Activated effector memory CD4-positive, alpha-beta T cell treated with Interleukin-2 at 50 U/mL for 16 hours (primary cell): ENCODE measurements around the gene DLL1.
"Not testable (repeated sequence)": the region's sequence is repeated elsewhere in the genome, so short reads cannot be mapped to it uniquely, and the experiment has no call there.

Experiments
- DNase-seq: peaks from one replicate; pipeline ENCODE4 v3.0.0-alpha.2; 2020

Gene DLL1

GRCh38 chr6:170266061-170266825 lies 24.6 kb downstream of the DLL1 start:
- no peak for DNase-seq

- DNase-seq = no peak
Observed at GRCh38 chr6:170265655-170266054, 25.2 kb downstream of the DLL1 start.

GRCh38 chr6:170264644-170265043 lies 26.2 kb downstream of the DLL1 start:
- not testable (repeated sequence) for DNase-seq

DNA sequence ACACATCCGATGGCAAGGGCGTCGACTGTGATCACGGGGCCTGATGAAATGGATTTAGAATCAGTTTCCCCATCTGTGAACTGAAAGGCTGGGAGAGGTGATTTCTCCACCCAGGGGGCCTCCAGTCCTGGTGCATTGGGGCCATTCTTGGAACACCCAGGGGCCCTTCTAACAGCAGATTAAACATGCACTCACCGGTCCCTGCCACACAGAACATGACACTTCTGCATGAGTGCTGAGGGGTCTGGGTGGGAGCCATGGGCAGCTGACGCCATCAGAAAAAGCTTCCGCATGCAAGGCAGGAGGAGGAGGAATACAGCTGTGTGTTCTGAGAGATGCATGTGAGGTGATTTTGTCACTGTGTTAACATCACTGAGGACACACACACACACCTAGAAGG lies 26.8 kb downstream of the DLL1 start:
- no peak for DNase-seq

GRCh38 chr6:170263410-170263809 lies 27.5 kb downstream of the DLL1 start:
- DNase-seq = no peak

DNA sequence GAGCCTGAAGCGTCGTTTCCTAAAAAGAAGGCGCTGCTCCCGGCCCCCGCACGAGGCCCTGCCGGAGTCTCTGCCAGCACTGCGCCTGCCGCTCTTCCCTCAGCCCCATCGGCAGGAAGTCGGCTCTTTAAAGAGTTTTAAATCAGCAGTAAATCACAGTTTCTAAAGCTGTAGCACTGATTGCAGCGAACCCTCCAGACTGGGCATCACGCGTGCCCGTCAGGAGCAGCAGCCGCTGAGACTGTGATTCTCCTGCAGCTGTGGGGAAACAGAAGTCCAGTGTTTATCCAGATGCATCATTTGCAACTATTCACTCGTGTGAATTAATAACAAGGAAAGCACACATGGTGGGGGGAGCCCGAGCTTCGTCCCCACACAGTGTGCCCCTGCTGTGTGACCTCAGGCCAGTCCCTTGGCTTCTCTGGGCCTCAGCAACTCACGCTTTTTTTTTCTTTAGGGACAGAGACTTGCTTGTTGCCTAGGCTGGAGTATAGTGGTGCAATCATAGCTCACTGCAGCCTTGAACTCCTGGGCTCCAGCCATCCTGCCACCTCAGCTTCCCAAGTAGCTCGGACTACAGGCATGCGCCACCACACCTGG lies 28.3 kb downstream of the DLL1 start:
- no peak for DNase-seq

GRCh38 chr6:170261643-170262488 lies 29.0 kb downstream of the DLL1 start:
- DNase-seq = no peak

- DNase-seq = no peak
Observed at GRCh38 chr6:170260686-170261085, 30.2 kb downstream of the DLL1 start.

GRCh38 chr6:170259278-170259677 lies 31.6 kb downstream of the DLL1 start:
- DNase-seq = no peak

- no peak for DNase-seq
Observed at GRCh38 chr6:170258407-170258806, 32.5 kb downstream of the DLL1 start.

GRCh38 chr6:170257376-170257775 lies 33.5 kb downstream of the DLL1 start:
- no peak for DNase-seq

DNA sequence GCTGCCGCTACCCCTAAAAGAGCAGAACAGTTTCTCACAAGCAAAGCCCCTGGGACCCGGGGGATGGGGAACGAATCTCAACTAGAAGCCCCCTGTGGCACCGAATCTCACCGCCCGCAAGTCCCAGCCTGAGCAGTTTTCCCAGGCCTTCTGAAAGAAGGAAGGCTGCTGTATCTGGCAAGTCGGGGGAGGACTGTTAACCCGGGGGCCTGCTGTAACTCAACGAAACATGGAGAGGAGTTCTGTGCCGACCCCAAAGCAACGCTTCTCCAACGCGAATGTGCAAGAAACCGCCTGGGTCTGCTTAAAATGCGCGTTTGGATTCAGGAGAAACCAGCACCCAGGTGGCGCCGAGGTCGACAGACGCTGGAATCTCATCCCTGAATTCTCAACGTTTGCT lies 34.2 kb downstream of the DLL1 start:
- DNase-seq = no peak

GRCh38 chr6:170255426-170256125 lies 35.3 kb downstream of the DLL1 start:
- DNase-seq = no peak

DNA sequence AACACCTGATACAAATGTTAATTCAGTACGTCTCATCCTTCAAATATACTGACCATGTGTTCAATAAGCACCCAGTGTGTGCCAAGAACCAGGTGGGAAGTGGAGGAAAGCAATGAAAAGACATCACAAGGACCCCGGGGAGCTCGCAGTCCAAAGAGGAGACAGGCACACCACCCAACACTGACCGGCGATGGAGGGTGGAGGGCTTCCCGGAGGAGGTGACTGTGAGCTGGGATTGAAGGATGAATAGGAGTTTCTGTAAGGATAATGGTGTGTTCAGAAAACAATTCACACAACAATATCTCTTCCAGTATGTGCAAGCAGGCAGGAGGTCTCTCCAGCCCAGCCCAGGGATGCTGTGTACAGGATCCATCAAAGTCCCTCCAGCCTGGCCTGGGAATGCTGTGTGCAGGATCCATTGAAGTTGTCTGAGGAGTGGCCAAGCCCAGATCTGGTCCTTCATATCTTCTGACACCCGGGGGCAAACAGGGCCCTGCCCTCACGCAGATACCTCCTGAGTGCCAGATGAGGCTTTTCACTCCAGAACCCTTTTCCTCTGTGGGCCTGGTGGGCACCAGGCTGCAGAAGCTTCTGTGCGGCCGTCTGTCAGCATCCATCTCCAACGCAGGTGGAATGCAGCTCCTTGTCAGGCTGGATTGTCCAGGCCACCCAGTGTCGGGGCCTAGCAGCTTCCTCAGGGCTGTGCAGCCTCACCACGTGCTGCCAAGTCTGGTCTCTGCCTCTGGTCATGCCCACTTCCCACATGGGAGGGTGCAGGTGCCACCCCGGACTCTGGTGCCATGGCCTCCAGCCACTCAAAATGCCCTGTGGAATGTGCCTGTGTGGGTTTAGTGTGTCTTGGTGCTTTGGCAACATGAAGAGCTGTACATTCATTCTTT lies 36.3 kb downstream of the DLL1 start:
- no peak for DNase-seq

DNA sequence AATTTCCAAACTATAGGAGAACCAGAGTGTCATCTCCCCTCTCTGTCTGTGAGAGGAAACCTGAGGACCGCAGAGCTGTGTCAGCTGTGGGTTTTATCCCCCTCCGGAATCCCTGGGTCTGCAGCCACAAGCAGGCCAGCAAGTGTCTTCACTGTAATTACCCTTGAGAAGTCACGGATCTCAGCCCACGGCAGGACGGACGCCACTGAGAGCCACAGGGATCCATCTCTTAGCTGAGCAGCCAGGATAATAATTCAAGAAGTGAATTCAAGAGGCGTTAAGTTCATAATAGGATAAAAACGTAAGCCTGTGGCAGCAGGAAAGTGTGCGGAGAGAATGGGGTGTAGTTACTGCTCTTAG lies 37.0 kb downstream of the DLL1 start:
- no peak for DNase-seq

GRCh38 chr6:170253226-170253909 lies 37.5 kb downstream of the DLL1 start:
- no peak for DNase-seq

DNA sequence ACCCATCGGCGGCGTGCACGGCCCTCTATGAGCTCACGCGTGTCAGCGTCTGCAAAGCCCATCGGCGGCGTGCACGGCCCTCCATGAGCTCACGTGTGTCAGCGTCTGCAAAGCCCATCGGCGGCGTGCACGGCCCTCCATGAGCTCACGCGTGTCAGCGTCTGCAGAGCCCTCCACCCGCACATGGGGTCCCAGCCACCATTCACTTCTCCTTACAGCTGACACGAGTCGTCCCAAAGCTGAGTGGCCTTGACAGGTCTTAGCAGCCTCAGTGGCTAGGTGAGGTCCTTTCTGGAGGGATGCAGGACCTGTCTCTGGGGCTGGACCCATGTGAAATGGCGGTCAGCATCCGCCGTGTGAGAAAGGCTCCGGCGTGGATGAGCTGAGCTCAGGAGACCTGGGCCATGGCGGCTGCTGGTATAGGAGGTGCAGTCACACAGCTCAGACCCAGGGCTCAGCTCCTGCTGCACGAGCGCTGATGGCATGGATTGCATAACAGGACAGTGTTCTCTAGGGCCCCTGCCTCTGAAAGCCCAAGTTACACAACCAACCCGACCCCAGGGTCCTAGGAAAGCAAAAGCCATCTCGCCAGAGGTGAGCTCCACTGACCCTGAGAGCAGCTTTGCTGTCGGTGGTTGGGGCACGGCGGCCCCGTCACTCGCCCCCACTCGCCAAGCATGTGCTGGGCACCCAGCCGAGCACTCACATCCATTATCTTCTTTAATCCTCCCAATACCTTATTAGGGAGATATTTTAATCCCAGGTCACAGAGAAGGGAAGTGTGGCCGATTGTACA lies 38.9 kb downstream of the DLL1 start:
- no peak for DNase-seq

DNA sequence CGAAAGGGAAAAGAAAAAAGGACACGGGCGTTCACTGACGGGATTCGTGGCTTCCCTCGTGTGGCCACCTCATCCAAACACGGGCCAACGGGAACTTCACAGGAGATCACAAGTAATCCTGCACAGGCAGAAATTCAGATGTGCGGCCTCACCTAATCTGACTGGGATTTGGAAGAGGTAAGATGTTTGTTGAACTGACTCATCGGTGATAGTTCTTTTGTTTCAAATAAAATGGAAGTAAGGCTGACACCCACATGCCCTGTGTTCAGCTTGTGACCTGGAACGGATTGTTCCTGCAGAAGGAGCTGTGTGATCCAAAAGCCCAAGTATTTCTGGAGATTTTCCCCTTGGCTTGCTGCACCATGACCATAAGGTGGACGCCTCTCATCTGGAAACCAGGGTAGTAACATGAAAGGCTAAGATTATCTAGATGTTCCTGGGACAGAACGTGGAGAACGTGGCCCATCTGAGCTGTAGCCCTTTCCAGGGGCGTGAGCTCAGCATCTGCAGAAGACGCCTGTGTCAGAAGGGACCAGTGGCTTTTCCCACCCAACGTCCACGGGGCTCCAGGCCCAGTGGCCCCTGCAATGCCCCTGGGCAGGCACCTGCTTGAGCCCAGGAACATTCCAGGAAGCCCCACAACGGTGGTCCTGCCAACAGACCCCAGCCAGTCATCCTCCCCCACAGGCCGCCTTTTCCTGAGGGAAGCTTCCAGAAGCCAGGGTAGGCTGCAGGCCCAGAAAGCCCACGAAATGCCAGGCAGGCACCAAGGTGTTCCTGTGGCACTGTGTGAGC lies 39.7 kb downstream of the DLL1 start:
- DNase-seq = no peak

DNA sequence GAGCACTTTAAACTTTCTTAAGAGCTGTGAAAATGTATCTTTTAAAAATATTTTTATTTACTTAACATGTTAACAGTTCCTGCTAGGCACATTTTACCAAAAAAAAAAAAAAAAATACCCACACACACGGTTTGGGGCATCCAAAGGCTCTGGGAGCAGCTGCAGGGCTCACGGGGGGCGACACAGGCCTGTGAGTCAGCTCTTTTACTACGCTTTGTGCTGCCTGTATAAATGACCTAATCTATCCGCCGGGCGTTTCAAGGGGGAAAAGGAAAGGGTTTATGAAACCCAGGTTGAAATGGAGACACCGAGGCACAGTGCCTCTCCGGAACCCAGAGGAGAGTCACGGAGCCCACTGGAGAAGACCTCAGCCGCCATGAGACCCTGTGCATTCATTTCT lies 40.4 kb downstream of the DLL1 start:
- DNase-seq = no peak

DNA sequence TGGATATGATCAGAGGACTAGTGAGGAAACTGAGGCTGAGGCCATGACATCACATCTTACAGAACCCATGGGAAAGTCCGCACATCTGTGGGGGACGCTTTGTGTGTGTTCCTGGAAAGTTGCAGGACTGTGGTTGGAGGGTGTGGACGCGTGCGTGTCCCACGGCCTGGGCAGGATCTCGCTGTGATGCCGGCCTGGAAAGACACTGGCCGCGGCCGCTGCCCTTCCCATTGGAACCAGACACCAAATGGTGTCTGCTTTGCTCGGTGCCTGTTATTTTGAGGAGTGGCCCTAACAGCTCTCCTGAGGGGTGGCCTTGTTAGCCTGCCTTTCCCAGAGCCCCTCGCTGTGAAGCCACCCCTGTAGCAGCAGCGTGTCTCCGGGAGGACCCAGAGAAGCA lies 41.1 kb downstream of the DLL1 start:
- no peak for DNase-seq
